ENCODE data around the gene AICDA. TPM values are rescaled to one million over a fixed set of nuclear protein-coding genes. Genes with fewer than 3 reads are reported as not detected.
A peak's percentile ranks its signal among the peaks of the same experiment; 100 is the strongest.
"Not testable (repeated sequence)": the region's sequence is repeated elsewhere in the genome, so short reads cannot be mapped to it uniquely, and the experiment has no call there.

The AICDA gene
- total RNA-seq, 1 experiment from 2014 or later, result not detected

DNA sequence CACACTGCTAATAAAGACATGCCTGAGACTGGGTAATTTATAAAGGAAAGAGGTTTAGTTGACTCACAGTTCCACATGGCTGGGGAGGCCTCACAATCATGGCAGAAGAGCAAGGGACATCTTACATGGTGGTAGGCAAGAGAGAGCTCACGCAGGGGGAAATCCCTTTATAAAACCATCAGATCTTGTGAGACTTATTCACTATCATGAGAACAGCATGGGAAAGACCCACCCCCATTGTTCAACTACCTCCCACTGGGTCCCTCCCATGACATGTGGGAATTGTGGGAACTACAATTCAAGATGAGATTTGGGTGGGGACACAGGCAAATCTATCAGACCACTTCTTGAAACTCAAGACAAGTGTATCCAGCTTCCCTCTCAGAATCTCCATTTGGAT is 1.2 kb upstream of the AICDA start:
- DNase-seq (ENCODE audit: low spot score), result not testable (repeated sequence)

DNA sequence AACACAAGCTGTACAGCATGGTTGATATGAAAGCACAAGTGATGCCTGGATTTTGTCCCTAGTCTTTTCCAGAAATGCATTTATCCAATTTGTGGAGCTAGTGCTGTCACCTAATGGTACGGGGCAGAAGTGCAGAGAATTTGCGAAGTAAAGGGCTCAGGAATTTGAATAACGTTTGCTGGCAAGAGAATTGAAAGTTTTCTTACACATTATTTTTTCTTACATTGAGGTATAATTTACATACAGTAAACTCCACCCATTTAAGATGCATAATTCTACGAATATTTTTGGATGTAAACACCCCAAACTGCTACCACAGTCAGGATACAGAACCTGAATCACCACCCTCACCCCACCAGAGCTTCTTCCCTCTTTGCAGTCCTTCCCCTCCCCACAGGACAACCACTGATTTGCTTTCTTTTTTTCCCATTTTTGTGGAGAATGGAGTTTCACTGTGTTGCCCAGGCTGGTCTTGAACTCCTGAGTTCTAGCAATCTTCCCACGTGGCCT is 3.5 kb downstream of the AICDA start:
- DNase-seq (ENCODE audit: low spot score), result peak; percentile 25

DNA sequence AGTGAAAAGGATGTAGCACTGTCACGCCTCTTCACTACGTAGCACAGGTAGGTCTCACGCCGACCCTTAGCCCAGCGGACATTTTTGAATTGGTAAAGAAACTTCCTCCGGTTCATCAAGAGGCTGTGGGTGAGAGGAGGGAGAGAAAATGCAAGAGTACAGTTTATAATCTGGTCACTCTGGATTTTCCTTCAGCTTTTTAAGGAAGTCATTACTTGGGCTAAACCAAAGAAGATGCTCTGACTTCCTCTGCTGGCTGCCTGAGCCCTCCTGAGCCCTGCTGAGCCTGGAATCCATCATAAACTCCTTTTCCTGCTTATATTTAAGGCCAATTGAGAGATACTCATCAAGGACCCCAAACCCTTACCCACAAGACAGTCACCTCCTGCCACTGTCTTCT is 5.8 kb downstream of the AICDA start:
- DNase-seq (ENCODE audit: low spot score), result no peak

DNA sequence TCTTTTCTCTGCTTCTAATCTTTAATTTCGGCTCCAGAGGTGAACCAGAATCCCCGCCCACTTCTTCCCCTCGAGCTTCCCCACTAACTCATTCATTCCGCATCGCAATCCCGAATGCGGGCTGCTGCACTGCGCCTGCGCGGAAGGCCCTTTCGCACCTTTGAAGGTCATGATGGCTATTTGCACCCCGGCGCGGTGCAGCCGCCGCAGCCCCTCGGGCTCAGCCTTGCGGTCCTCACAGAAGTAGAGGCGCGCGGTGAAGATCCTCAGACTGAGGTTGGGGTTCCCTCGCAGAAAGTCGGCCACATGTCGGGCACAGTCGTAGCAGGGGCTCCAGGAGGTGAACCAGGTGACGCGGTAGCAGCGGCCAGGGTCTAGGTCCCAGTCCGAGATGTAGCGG is 7.6 kb downstream of the AICDA start:
- DNase-seq (ENCODE audit: low spot score), result no peak

DNA sequence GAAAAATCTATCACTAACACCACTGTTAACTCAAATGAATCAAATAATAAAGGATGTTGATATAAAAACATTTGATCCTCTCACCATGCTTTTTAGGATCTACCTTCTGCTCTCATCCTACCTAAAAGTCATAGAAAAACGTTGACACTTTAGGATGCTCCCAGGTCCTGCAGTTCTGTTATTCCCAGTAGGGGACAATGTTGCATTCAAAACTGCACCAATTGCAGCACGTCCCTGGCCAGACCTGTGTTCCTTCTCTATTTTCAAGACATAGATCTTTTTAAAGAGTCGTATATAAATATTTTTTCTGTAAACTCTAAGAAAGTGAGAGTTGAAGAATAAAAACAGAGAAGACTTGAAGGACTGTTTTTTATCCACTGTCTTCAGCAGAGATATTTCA is 8.8 kb downstream of the AICDA start:
- DNase-seq (ENCODE audit: low spot score), result no peak

DNA sequence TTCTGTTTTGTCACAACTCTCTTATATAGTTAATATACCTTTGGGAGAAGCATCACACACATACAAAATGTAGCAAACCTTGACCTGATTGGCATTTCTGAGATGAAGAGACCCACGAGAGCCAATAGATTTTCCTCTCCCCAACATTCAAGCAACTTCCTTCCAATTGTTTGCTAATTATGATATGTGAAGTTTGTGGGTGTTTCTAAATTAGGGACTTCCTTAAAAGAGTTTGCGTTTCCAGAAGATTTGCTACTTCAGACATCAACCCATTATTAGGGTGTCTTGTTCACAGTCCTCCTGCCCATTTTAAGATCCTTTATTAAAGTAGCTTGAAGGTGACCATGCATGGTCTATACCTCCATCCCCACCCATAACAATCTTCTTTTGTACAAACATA is 9.4 kb downstream of the AICDA start:
- no peak for DNase-seq (ENCODE audit: low spot score)

DNA sequence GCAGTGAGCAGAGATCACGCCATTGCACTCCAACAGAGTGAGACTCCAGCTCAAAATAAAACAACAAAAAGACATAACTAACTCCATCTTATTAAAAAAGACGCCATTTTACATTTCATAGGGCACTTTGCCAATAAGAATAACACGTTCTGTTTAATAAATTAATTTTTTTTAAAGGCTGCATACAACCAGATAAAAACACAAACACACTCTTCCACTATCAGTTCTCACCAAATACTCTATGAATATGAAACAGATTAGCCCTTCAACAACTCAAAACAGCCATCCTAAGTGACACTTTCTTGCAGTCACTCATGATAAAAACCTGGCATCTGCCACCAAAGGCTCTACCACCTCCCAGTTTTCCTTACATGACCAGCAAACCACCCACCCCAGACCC is 16.1 kb downstream of the AICDA start:
- no peak for DNase-seq (ENCODE audit: low spot score)

DNA sequence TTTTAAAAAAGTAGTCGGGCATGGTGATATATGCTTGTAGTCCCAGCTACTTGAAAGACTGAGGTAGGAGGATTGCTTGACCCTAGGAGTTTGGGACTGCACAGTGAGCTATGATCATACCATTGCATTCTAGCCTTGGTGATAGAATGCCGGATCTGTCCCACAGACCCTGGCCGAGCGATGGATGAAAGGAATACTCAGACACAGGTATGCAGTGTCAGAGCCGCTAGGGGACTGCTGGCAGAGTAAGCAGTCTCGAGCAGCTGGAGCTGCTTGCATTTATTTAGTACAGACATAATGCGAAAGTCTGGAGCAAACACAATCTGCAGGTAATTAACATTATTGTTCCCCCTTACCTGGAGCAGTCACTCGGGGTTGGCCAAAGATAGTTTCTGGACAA is 18.6 kb downstream of the AICDA start:
- DNase-seq (ENCODE audit: low spot score), result no peak

DNA sequence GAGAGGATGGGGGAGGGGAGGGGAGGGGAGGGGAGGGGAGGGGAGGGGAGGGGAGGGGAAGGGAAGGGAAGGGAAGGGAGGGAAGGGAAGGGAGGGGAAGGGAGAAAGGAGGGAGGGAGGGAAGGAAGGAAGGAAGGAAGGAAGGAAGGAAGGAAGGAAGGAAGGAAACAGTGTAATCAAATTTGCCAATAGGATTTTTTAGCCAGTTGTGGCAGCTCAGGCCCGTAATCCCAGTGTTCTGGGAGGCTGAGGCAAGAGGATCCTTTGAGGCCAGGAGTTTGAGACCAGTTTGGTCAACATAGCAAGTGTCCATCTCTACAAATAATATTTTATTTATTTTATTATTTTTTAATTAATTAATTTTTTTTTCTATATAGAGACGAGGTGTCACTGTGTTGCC is 19.4 kb downstream of the AICDA start:
- DNase-seq (ENCODE audit: low spot score), result no peak

DNA sequence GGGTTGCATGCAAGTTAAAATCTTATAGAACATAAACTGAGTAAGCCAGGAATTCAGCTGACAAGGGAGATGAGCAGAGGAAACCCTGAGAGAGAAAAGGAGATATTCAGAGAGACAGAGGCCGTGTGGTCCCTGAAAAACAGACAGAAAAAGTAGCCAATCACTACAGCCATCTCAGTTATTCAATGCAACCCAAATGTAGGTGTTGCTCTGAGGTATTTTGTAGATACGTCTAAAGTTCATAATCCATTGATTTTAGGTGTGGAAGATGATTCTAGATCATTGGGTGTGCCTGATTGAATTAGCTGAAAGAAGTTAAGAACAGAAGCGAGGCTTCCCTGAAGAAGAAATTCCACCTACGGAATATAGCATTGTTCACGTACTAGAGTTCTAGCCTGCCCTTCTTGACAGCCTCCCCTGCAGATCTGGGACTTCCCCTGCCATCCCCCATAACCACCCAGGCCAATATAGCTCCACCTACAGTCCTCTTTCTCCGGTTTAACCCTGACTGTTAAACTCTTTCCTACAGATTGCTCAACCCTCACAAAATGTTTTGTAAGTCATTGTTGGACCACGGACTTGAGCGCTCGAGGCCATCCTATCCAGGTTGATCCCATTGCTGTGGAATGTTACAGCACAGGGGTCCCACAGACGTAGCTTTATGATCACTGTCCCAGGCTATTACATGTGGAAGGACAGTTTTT is 21.7 kb downstream of the AICDA start:
- no peak for DNase-seq (ENCODE audit: low spot score)

DNA sequence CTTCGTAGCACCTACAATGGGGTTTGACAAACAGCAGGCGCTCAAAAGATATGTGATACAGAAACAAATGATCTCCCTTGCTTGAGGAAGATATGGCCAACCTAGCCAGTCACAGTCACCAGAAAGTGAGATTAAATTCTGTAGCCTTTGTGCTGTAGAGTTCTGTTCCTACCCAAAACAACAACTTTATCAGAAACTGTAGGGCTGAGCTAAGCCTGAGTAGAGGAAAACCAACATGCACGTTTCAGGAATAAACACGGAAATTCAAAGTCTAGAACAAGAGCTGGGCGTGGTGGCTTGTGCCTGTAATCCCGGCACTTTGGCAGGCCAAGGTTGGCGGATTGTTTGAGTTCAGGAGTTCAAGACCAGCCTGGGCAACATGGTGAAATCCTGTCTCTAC is 23.0 kb downstream of the AICDA start:
- DNase-seq (ENCODE audit: low spot score), result no peak

DNA sequence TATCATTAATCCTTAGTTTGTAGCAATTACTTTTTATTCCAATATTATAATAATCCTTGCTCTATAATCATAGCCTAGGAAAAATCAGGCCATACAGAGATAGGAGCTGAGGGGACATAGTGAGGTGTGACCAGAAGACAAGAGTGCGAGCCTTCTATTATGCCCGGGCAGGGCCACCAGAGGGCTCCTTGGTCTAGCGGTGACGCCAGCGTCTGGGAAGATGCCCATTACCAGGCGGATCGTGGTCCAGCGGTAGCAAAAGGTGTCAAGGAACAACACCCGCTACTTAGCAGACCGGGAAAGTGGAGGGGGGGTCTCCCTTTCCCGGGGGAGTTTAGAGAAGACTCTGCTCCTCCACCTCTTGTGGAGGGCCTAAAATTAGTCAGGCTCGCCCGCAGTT is 28.2 kb downstream of the AICDA start:
- DNase-seq (ENCODE audit: low spot score), result not testable (repeated sequence)

DNA sequence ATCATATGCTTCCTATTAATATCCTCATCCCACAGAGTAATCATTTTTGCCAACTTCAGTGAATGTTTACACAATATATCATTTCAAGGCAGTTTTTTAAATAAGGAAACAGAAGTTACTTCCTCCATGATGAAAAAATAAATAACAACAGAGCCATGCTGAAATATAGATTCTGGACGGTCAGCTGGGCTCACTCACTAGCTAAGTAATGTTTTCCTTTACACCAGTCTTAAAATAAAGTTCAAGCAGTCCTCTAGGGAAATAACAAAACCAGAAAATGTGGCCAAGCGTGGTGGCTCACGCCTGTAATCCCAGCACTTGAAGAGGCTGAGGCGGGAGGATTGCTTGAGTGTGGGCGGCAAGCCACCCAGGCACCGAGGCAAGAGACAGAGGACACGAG is 28.7 kb downstream of the AICDA start:
- no peak for DNase-seq (ENCODE audit: low spot score)

DNA sequence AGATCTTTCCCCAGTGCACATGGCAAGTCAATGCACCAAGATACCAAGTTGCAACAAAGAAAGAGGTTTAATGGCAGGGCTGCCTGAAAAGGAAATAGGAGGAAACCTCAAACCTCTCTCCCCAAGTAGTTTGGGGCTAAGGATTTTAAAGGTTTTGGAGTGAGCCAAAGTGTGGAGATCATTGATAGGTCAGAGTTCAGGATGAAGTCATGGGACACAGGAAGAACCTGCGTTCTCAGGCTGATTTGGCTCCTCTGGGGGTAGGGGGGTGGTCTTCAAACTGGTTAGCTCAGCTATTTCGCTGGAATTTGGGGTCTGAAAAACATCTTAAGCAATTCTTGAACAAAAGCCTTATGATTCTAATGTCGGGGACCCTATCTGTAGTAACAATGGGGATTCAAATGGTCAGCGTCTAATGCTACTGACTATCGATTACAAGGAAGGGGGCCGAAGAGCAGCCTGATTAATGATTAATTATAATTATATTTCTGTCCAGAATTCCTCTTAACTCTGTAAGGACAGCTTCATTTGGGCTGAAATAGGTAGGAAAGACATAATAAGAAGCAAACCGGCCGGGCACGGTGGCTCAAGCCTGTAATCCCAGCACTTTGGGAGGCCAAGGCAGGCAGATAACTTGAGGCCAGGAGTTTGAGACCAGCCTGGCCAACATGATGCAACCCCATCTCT is 31.4 kb downstream of the AICDA start:
- no peak for DNase-seq (ENCODE audit: low spot score)

DNA sequence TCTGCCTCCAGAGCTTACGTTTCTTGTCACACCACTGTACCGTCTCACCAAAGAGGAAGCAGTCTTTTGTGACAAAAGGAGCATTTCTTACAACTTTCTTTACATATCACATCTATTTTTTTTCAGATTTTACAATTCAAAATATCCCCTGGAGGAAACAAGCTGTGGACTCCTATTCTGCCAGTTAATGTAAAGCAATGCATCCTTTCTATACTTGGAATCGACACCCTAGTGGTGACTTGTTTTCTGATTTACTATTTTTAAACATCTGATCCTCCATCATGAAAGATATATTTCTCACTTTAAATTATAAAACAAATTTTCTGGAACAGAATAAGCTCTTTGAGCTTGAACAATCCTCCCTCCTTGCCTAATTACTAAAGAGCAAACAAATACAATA is 34.8 kb downstream of the AICDA start:
- DNase-seq (ENCODE audit: low spot score), result no peak

DNA sequence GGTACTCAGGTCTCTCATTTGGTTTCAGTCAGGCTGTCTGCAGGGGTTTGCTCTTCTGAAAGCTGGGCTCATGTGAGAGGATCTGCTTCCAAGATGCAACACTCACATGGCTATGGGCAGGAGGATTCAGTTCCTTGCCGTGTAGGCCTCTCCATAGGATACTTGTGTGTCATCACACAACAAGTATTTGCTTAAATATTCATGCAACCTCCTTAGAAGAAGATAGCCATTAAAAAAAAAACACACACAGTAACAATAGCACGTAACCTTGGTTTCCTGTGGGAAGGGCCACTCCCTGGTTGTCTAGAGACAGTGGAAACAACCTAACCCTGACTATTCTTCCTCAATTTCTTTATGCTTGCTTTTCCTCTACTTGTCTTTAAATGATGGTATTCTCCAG is 40.2 kb downstream of the AICDA start:
- no peak for DNase-seq (ENCODE audit: low spot score)

DNA sequence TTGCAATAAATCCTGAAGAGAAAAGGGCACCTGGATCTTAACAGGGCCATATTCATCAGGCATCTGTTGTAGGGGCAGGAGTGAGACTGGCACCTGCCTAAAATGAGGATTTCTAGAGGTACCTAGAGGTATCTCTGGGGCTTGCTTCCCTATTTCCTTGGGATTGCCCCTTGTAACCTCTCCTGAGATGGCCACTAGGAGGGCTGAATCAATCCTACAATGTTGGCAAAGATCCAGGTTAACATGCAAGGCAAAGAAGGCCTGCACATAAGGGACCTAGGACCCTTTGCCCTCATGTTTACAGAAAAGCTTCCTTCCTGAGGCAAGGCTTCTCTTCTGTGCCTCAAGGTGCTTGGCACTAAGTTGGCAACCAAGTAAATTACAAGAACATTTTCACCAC is 46.1 kb downstream of the AICDA start:
- no peak for DNase-seq (ENCODE audit: low spot score)

DNA sequence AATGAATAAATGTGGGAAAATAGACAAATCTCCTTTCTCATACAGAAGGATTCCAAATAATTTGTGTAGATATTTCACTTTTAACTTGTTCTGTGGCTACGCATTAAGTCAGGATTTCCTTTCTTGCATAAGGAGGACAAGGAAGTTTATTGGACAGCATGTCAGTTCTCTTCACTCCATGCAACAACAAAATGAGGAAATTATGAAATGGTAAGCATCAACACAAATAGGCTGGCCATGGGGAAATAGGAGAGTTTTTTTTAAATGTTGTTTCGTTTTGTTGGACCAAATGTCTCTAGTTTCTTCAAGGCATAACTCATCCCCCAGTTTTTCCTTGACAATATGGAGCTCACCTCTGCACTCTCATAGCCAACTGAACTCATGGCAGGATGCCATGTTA is 46.6 kb downstream of the AICDA start:
- DNase-seq (ENCODE audit: low spot score), result not testable (repeated sequence)

DNA sequence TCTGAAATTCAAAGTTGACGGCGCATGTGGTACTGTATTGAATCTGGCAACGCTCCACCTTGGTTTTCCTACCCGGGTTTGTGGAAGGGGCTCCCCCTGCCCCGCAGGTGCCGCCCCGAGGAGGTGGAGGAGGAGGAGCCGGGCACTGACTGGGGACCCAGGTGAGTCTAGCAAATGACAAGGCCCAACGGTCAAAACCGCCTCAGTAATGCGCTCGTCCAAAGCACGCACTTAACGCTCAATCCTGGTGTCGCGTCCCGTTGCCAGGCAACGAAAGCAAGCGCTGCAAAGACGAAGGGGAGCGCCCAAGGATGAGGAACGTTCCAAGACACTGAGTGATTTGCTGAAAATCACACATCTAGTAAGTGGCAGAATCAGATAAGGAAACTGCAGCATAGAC is 48.0 kb downstream of the AICDA start:
- DNase-seq (ENCODE audit: low spot score), result no peak

DNA sequence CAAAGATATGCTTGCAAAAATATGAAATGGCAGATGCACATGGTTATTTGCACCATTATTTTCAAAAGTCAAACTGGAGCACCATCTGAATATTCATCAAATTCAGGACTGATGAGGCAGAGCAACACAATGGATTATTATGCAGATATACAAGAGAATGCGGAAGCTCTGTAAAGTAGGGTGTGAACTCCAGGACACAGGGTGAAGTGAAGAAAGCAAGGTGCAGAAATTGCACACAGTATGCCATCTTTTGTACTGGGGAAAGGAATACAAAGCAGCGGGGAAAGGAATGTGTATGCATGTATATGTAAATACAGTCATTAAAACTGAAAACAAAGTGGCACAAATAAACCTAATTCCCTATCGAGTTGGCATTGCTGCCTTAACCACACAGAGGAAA is 49.3 kb downstream of the AICDA start:
- DNase-seq (ENCODE audit: low spot score), result no peak

DNA sequence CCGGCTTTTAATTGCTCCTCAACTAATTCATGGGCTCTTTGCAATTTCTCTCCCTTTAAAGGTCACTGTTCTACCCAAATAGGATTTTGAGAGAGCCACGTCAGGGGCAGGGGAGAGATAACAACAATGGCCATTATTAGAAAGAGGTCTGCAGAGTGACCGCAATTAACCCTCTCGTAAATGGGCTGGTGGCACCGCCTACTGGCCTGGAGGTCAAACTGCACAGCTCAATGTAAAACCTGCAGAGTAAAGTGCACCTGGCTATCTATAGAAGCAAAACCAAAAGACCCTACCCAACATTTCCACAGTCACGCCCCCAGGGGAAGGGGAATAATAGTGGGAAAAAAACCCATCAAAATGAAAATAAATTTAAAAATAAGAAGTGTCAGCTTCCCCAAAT is 50.3 kb downstream of the AICDA start:
- no peak for DNase-seq (ENCODE audit: low spot score)

DNA sequence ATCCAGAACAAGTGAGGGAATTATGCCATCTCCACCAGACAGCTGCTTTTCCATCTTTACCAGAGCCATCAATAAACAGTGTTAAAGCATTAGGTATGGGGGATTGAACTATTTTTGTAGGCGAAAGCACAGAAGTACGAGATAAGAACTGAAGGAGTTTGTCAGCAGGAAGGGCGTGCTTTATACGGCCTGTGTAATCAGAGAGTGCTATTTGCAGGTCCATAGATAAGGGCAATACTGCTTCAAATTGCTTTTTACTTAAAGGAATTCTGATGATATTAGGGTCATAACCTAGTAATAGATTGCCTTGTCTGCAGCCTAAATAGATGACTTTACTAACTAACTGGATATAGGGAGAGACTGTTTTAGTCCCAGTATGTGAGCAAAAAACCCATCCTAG is 51.6 kb downstream of the AICDA start:
- no peak for DNase-seq (ENCODE audit: low spot score)

DNA sequence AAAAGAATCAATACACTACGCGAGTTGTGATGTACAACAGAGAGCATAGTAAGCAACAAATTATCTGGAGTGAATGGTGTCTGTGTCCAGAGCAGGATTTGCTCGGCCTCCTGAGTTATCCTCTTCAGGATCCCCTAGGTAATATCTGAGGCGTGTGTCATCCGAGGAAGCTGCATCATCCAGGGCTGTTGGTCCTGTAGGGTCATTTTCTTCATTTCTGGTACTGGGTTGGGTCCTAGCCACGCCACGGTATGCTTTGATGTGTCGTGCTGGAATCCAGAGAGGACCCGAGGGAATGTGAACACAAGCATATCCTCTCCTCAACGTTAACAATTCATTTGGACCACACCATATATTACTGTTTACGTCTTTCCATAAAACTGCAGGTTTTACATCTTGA is 53.0 kb downstream of the AICDA start:
- DNase-seq (ENCODE audit: low spot score), result no peak
